CD4-positive, alpha-beta T cell treated with Interferon gamma for 1 hour (primary cell): Measurements from ENCODE around the gene AIG1.
"Not testable (repeated sequence)": the region's sequence is repeated elsewhere in the genome, so short reads cannot be mapped to it uniquely, and the experiment has no call there.

ENCODE experiments used
- DNase-seq: peaks from one replicate; pipeline ENCODE4 v3.0.0-alpha.2; 2020

The AIG1 gene, protein sequence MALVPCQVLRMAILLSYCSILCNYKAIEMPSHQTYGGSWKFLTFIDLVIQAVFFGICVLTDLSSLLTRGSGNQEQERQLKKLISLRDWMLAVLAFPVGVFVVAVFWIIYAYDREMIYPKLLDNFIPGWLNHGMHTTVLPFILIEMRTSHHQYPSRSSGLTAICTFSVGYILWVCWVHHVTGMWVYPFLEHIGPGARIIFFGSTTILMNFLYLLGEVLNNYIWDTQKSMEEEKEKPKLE

GRCh38 chr6:143060806-143061596, at the start of gene AIG1:
Gene AIG1, plus strand, starts transcription at chr6:143060889. Its CDS starts 37 bp downstream, at chr6:143060926.
- DNase-seq: peak; percentile 67

DNA sequence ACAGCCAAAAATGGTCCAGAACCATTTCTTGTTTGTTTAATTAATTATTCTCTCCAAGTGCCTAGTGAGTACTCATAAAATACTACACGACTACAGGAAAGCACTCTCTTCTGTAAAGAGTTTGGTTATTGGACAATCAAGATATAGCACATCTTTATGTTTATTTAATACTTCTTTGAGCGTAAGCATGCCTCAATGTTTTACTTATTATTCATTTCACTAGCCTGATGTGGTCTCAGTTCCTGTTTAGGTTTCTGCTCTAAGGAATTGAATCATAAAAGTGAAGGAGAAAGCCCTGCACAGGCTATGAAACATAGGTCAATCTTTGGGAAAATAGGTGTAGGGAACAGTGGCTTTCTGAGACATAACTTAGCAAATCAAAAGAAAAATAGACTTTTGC, 45.9 kb upstream of the AIG1 start:
- no peak for DNase-seq

GRCh38 chr6:143015300-143015706, 45.4 kb upstream of the AIG1 start:
- no peak for DNase-seq

DNA sequence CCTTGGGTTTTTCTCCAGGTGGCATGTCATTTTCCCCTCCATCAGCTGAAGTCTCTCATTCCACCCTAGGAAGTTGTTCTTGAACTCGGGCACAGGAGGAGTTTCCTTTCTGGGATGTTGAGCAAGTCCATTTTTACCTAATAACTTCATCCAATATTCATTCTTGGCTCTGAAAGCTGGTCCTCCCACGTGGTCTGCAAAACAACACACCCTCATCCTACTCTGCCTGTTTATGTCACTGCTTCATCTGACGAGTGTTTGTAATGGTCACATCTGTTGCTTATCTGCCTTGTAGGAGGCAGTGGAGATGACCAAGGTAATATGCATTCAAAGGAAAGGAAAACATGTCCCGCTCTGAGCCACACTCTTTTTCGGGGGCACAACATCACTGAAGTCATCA, 41.7 kb upstream of the AIG1 start:
- DNase-seq: no peak

DNA sequence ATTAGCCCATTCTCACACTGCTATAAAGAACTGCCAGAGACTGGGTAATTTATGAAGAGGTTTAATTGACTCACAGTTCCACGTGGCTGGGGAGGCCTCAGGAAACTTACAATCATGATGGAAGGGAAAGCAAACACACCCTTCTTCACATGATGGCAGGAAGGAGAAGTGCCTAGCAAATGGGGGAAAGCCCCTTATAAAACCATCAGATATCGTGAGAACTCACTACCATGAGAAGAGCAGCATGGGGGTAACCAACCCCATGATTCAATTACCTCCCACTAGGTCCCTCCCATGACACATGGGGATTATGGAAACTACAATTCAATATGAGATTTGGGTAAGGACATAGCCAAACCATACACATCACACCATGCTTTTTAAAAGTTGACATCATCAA, 39.8 kb upstream of the AIG1 start:
- DNase-seq: not testable (repeated sequence)

GRCh38 chr6:143021543-143021942, 39.1 kb upstream of the AIG1 start:
- DNase-seq: no peak

DNA sequence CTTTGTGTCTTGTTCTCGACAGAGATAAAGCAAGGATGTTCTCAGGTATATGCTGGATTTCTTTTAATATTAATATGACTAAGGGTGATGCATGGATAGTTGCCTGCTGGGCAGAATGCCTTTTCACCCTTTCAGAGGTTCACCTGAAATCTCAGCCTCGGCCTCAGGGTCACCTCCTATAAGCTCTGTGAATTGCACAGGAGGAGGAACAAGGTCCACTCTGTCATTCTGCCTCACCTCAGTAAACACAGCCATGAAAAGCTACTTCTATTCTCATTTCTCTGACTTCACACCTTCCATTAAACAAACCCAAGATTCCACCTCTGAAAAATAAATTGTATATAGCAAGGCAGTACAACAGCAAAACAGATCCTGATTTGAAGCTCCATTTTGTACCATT, 38.1 kb upstream of the AIG1 start:
- no peak for DNase-seq

GRCh38 chr6:143023695-143024094, 37.0 kb upstream of the AIG1 start:
- DNase-seq: no peak

DNA sequence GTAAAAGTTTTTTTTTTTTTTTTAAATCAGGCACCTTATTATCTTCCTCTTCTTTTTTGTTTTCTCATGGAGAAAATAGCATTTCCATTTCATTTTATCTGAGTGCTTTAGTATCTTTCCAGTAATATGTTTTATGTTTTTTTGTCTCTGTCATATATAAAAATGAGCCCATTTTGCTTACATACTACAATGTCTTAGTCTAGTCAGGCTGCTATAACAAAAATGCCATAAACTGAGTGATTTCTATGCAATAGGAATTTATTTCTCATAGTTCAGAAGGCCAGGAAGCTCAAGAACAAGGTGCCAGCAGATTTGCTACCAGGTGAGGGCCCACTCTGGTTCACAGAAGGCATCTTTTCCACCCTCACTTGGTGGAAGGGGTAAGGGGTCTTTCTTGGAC, 35.7 kb upstream of the AIG1 start:
- no peak for DNase-seq

DNA sequence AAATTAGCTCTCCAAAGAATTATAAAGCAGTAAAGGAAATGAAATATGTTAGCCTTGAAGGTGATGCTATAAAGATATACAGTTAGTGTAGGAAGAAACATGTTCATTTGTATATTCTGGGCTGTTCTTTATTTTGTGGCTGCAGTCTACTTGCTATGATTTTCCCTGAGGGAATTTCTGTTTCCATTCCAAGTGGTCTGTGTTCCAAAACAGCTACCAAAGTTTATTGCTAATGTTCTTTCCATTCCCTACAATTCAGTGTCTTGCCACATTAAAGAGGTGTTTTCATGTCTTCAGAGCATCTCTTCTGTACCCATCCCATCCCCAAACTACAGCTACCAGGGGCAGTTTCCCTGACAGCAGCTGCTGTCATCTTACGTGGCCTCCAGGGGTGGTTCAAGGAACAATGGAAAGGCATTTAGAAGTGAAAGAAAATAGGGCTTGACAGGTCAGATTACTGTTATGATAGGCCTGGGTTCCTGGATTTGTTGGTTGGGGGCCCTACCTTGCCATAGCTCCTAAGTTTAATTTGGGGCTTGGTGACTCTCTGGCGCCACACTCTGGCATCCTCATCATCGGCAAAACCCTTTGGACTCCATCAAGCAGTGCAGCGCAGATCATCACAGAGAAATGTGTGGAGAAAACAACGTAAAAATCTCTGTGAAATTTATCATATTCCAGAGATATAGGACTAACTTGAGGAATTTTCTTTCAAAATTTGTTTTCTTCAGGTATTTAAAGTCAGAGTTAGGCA, 33.8 kb upstream of the AIG1 start:
- peak; percentile 35 for DNase-seq

DNA sequence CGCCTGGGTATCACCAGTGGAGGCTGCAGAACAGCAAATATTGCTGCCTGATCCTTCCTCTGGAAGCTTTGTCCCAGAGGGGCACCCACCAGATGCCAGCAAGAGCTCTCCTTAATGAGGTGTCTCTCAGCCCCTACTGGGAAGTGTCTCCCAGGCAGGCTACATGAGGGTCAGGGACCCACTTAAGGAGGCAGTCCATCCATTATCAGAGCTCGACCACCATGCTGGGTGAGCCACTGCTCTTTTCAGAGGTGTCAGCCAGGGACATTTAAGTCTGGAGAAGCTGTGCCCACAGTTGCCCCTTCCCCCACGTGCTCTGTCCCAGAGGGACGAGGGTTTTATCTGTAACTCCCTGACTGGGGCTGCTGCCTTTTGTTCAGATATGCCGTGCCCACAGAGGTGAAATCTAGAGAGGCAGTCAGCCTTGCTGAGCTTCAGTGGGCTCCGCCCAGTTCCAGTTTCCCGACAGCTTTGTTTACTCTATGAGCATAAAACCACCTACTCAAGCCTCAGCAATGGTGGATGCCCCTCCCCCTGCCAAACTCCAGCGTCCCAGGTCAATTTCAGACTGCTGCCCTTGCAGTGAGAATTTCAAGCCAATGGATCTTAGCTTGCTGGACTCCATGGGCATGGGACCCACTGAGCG, 25.9 kb upstream of the AIG1 start:
- no peak for DNase-seq

DNA sequence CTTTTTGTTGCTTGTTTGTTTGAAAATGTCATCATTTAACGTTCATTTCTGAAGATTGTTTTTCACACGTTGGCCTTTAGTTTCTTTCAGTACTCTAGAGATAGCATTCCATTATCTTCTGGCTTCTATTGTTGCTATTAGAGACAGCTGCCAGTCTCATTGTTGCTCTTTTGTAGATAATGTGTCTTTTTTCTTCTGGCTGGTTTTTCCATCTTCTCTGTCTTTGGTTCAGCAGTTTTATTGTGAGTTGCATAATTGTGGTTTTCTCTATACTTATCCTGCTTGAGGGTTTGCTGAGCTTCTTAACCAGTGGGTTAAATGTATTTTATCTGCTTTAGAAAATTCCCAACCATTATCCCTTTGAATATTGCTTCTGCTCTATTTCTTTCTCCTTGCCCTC, 23.2 kb upstream of the AIG1 start:
- no peak for DNase-seq

GRCh38 chr6:143038833-143039232, 21.9 kb upstream of the AIG1 start:
- DNase-seq: no peak

DNA sequence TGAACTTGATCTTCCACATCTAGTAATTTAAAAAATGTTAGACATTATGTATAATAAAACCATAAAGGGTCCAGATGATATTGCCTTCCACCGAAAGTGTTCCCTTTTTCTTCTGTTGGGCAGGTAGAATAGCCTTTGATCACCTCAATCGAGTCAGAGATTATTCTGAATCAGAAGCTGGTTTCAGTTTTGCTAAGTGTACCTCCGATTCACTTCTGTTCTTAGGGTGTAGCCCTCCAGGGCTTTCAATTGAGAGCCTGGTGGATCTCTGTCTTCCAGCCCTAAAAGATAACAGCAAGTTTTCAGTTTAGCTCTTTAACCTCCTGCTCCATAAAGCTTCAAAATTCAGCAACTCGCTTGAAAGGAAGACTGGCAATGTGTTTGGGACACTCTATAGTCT, 21.1 kb upstream of the AIG1 start:
- DNase-seq: no peak

GRCh38 chr6:143040018-143040417, 20.7 kb upstream of the AIG1 start:
- DNase-seq: no peak

DNA sequence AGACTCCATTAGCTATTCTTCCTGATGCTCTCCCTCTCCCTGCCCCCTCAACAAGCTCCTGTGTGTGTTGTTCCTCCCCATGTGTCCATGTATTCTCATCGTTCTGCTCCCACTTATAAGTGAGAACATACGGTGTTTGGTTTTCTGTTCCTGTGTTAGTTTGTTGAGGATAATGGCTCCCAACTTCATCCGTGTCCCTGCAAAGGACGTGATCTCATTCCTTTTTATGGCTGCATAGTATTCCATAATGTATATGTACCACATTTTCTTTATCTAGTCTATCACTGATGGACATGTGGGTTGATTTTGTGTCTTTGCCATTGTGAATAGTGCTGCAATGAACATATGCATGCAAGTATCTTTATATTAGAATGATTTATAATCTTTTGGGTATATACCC, 16.3 kb upstream of the AIG1 start:
- not testable (repeated sequence) for DNase-seq

- DNase-seq: no peak
These were observed 11.1 kb upstream of the AIG1 start for GRCh38 chr6:143049611-143050010.

DNA sequence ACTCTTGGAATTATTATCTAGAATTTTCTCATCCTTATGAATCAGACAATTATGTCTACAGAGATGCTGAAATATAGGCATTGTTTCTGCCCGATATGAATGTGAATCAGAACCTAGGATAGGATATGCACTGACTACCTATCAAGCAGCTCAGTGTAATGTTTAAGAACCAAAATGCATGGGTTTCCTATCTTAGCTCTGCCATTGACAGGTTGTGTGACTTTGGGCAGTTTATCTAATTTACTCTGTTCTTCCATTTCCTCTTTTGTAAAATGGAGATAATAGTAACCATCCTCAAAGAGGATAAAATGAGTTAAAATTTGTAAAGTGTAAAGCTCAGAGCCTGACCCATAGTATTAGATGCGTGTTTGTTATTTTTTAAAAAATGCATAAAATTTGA, 10.2 kb upstream of the AIG1 start:
- no peak for DNase-seq

- no peak for DNase-seq
These were observed 8.4 kb upstream of the AIG1 start for GRCh38 chr6:143052282-143052681.

DNA sequence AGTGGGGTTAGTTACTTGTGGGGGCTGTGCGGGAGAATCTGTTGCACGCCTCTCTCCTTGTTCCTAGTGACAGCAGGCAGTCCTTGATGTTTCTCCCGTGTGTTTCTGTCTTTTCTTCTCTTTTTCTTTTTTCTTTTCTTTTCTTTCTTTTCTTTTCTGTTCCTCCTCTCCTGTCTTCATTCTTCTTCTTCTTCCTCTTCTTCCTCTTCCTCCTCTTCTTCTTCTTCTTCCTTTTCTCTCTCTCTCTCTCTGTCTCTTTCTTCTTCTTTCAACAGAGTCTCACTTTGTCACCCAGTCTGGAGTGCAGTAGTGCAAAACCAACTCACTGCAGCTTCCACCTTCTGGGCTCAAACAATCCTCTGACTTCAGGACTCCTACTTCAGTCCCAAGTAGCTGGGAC, 6.8 kb upstream of the AIG1 start:
- no peak for DNase-seq

GRCh38 chr6:143054329-143054728, 6.4 kb upstream of the AIG1 start:
- DNase-seq: no peak

DNA sequence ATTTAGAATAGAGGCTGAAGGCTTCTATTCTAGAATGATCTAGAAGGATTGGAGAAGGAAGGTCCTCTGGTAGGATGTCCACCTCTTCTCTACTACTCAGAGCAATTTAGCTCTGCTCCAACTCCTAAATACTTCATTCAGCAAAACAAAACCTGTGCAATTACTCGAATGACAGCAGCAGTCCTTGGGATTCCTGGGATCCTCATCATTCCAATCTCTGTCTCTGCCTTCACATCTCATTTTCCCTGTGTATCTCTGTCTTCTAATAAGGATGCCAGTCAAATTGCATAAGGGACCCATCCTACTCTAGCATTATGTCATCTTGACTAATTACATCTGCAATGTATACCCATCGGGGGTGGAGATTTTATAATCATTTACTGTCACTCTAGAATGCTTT, 5.5 kb upstream of the AIG1 start:
- no peak for DNase-seq

DNA sequence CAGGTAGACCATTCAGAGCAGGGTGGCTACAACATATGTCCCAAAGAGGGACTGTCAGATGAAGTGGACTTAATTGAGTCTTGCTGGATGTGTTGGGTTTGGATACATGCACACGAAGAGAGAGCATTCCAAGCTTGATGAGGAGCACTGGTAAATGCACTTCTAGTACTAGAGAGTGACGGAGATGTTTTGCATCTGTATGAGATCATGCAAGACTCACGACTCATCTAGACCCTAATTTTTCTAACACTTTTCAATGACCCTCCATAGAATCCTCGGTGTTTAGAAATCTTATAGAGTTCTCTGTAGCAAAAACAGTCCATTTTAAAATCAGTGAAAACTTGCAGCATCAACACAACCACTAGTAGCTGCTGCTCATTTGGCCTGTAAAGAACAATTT, 4.8 kb upstream of the AIG1 start:
- DNase-seq: no peak

DNA sequence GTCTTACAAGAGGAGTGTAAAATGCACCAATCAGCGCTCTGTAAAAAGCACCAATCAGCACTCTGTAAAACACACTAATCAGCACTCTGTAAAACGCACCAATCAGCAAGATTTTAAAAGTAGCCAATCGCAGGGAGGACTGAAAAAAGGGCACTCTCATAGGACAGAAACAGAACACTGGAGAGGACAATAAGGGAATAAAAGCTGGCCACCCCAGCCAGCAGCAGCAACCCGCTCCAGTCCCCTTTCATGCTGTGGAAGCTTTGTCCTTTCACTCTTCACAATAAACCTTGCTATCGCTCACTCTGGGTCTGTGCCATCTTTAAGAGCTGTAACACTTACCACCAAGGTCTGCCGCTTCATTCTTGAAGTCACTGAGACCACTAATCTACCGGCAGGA, 1.7 kb upstream of the AIG1 start:
- DNase-seq: no peak
